K562 (cell line): Measurements from ENCODE around the gene A2ML1. TPM values are rescaled to one million over a fixed set of nuclear protein-coding genes. Genes with fewer than 3 reads are reported as not detected.

Source experiments
- ATAC-seq: fragments of 200-7000 bp; cut with Tn5 transposase; 3 replicates; pipeline ENCODE4 v1.9.1; 2020; ENCODE audit warnings: moderate library complexity
- BruUV-seq: library from RNA; stranded (reverse); fragments of 400-500 nt; replicated peaks from 2 replicates; lab custom pipeline; 2021; lab: Mats Ljungman, UMichigan
- CTCF ChIA-PET: fragments of 300-600 bp; formaldehyde crosslinking; extraction: SDS; loops from one replicate; lab custom pipeline; 2021; ENCODE audit warnings: low intra/inter-chr PET ratio; lab: Yijun Ruan, JAX
- POLR2A ChIA-PET: fragments of 300-600, 350-650 bp; sonication (Branson Sonifier 250); formaldehyde crosslinking; extraction: SDS; loops from one replicate; lab custom pipeline; 2021; ENCODE audit warnings: antibody characterized with exemption, inconsistent platforms; lab: Yijun Ruan, JAX
- DNase-seq, 4 experiments: peaks; one replicate each; pipeline versions ENCODE4 v3.0.0 to v3.0.0-alpha.2; 2011 to 2018; ENCODE audit warnings: low spot score in 3 of 4, mixed read lengths in 3 of 4; ENCODE audit errors: extremely low read depth in 1 of 4
- FAIRE-seq: peaks from 2 replicates; lab custom pipeline; 2011; peaks lifted over from hg19 to GRCh38; lab: Jason Lieb, UNC
- H2AFZ ChIP-seq: 2 replicates; pipeline ENCODE4 v1.6.0; 2011; ENCODE audit warnings: low read depth, low read length, control low read depth, inconsistent platforms
- H3K27ac ChIP-seq: fragments of 200-600 bp; 3 replicates; pipeline ENCODE4 v1.8.0; 2011; ENCODE audit warnings: low read depth, mild to moderate bottlenecking, control low read depth, inconsistent platforms, low read length, moderate library complexity, mixed read lengths; ENCODE audit errors: extremely low read depth
- H3K27me3 ChIP-seq, 2 experiments: fragments of 300-600 bp in 1 of 2; 2 replicates in 1 of 2; 3 replicates in 1 of 2; pipeline versions ENCODE4 v1.6.0 to v1.8.0; 2011; ENCODE audit warnings: inconsistent platforms in 2 of 2, low read length in 2 of 2, mild to moderate bottlenecking in 1 of 2, mixed read lengths in 1 of 2, moderate library complexity in 1 of 2; ENCODE audit not compliant: control insufficient read depth in 2 of 2, insufficient read depth in 2 of 2
- H3K36me3 ChIP-seq: fragments of 300-600 bp; 3 replicates; pipeline ENCODE4 v1.8.0; 2011; ENCODE audit warnings: mild to moderate bottlenecking, low read length, inconsistent platforms; ENCODE audit not compliant: control insufficient read depth, insufficient read depth
- H3K4me1 ChIP-seq, 2 experiments: fragments of 200-600 bp in 1 of 2; replicated peaks in 1 of 2; 2 replicates in 1 of 2; 3 replicates in 1 of 2; pipeline versions ENCODE4 v1.5.1 to v1.8.0; 2011; ENCODE audit warnings: inconsistent platforms in 2 of 2, low read length in 2 of 2, mild to moderate bottlenecking in 1 of 2, mixed read lengths in 1 of 2, moderate library complexity in 1 of 2; ENCODE audit not compliant: control insufficient read depth in 2 of 2, insufficient read depth in 2 of 2
- H3K4me2 ChIP-seq: 2 replicates; pipeline ENCODE4 v1.6.1; 2011; ENCODE audit warnings: low read length, control low read depth, inconsistent platforms, mixed read lengths; ENCODE audit not compliant: insufficient read depth
- H3K4me3 ChIP-seq: fragments of 200-600 bp; sonication (generic), shearing (Covaris generic); 2 replicates; pipeline ENCODE4 v1.5.1; 2016; ENCODE audit warnings: control low read depth, inconsistent platforms
- H3K79me2 ChIP-seq: fragments of 200-600 bp; 3 replicates; pipeline ENCODE4 v1.8.0; 2011; ENCODE audit warnings: low read length, inconsistent platforms; ENCODE audit not compliant: control insufficient read depth, insufficient read depth
- H3K9ac ChIP-seq, 2 experiments: 2 replicates each; pipeline versions ENCODE4 v1.6.0 to v1.6.1; 2011; ENCODE audit warnings: low read depth in 2 of 2, low read length in 2 of 2, control low read depth in 1 of 2, inconsistent platforms in 1 of 2, mild to moderate bottlenecking in 1 of 2, mixed read lengths in 1 of 2; ENCODE audit not compliant: insufficient read depth in 1 of 2
- H3K9me1 ChIP-seq: one replicate; pipeline ENCODE4 v1.6.0; 2011; ENCODE audit warnings: inconsistent platforms, mild to moderate bottlenecking, low read length, moderate library complexity; ENCODE audit not compliant: control insufficient read depth, insufficient read depth
- H3K9me3 ChIP-seq: replicated peaks from 2 replicates; pipeline ENCODE4 v1.5.1; 2011; ENCODE audit warnings: low read depth, low read length, inconsistent platforms; ENCODE audit not compliant: control insufficient read depth, insufficient read depth
- H4K20me1 ChIP-seq: replicated peaks from 2 replicates; pipeline ENCODE4 v1.6.1; 2011; ENCODE audit warnings: low read length, inconsistent platforms, mixed read lengths; ENCODE audit not compliant: control insufficient read depth, insufficient read depth
- CBFB ChIP-seq: sonication (generic); formaldehyde crosslinking; IDR thresholded peaks from 2 replicates; pipeline ENCODE4 v1.4.0; 2020; ENCODE audit warnings: mild to moderate bottlenecking, missing genetic modification reagents
- HDAC2 ChIP-seq: fragments of 450-650 bp; IDR thresholded peaks from 2 replicates; pipeline ENCODE4 v1.6.1; 2016; ENCODE audit warnings: mild to moderate bottlenecking
- ILF3 ChIP-seq: fragments of 450-650 bp; IDR thresholded peaks from 2 replicates; pipeline ENCODE4 v1.6.1; 2018; ENCODE audit warnings: antibody characterized with exemption, mild to moderate bottlenecking, moderate library complexity, borderline replicate concordance
- KDM4B ChIP-seq, 2 experiments: fragments of 450-650 bp in 1 of 2; sonication (generic) in 1 of 2; IDR thresholded peaks; 2 replicates each; pipeline ENCODE4 v1.6.1; 2016 to 2017; ENCODE audit warnings: borderline replicate concordance in 2 of 2, antibody characterized with exemption in 1 of 2, low read depth in 1 of 2, mild to moderate bottlenecking in 1 of 2
- RFX7 ChIP-seq: fragments of 250-450 bp; sonication (Bioruptor Pico); IDR thresholded peaks from 2 replicates; pipeline ENCODE4 v1.5.1; 2021; ENCODE audit warnings: mild to moderate bottlenecking
- RNF2 ChIP-seq: sonication (generic); IDR thresholded peaks from 2 replicates; pipeline ENCODE4 v1.6.1; 2016
- SNRNP70 ChIP-seq: fragments of 200-400 bp; formaldehyde crosslinking; optimal IDR thresholded peaks from 2 replicates; pipeline ENCODE3; 2017; ENCODE audit warnings: low read depth, low read length
- SP1 ChIP-seq: sonication (generic); formaldehyde crosslinking; IDR thresholded peaks from 2 replicates; pipeline ENCODE4 v1.8.1; 2022; ENCODE audit warnings: mild to moderate bottlenecking, missing genetic modification reagents
- YBX1 ChIP-seq: fragments of 450-650 bp; IDR thresholded peaks from 2 replicates; pipeline ENCODE4 v1.7.1; 2016; ENCODE audit warnings: mild to moderate bottlenecking
- ZBTB12 ChIP-seq: fragments of 250-450 bp; sonication (Bioruptor Pico); IDR thresholded peaks from 2 replicates; pipeline ENCODE4 v1.4.0; 2020
- ZNF507 ChIP-seq: conservative IDR thresholded peaks from 2 replicates; pipeline ENCODE4 v1.6.1; 2017; ENCODE audit warnings: missing genetic modification characterization, missing compliant biosample characterization
- WGBS: fragments of 100-300 bp; shearing (Covaris generic); methylation state at CpG from one replicate; pipeline ENCODE4 v1.1.6; 2016; ENCODE audit warnings: low coverage, mixed read lengths; ENCODE audit not compliant: insufficient coverage; ENCODE audit errors: missing lambda C conversion rate; 5-methylcytosine and 5-hydroxymethylcytosine counted together
- in situ Hi-C: fragments of 300-500 bp; cut with MboI; formaldehyde crosslinking; loops from 4 replicates; pipeline ENCODE4 v1.15.0; 2018; ENCODE audit warnings: inconsistent platforms, mixed read lengths
- intact Hi-C: fragments of 100-400 bp; cut with micrococcal nuclease; formaldehyde crosslinking; loops from 2 replicates; pipeline ENCODE4 v1.14.2; 2022
- polyA plus RNA-seq, 8 experiments: library from polyadenylated mRNA; depleted of rRNA in 4 of 8; stranded (reverse) in 5 of 8; unstranded in 3 of 8; fragments of >200 nt; fragmentation: Nextera tagmentation in 2 of 8; fragmentation: Illumina TruSeq in 1 of 8; extraction: Ambion mirVana in 2 of 8; extraction: Trizol in 1 of 8; gene quantifications; 2 replicates each; pipeline versions ENCODE4 v1.2.1 to v1.2.3, GENCODE V29; 2011 to 2014; ENCODE audit warnings: inconsistent platforms in 1 of 8, missing spikeins in 1 of 8
- total RNA-seq, 7 experiments: library from RNA; depleted of rRNA in 6 of 7; stranded (reverse); fragments of >200 nt in 6 of 7; fragmentation: Illumina TruSeq in 2 of 7; extraction: Trizol in 2 of 7; gene quantifications; 2 replicates each; pipeline versions ENCODE4 v1.2.1 to v1.2.3, GENCODE V29; 2011 to 2021; ENCODE audit warnings: low replicate concordance in 1 of 7
- TF ChIP-seq, protein P1 (sequence below): sonication (generic); formaldehyde crosslinking; IDR thresholded peaks from 2 replicates; pipeline ENCODE4 v1.8.1; 2023; ENCODE audit warnings: mild to moderate bottlenecking, missing genetic modification reagents, moderate library complexity
- TF ChIP-seq, protein P2 (sequence below): sonication (generic); formaldehyde crosslinking; IDR thresholded peaks from 2 replicates; pipeline ENCODE4 v1.8.0; 2022; ENCODE audit warnings: mild to moderate bottlenecking, missing genetic modification reagents

Gene A2ML1
- total and polyA plus RNA-seq, 9 of the 15 experiments (the other 6 are each of a cell fraction or from before 2014, with no cell fraction given) = 0.04 to 0.47 (median 0.13) TPM

DNA sequence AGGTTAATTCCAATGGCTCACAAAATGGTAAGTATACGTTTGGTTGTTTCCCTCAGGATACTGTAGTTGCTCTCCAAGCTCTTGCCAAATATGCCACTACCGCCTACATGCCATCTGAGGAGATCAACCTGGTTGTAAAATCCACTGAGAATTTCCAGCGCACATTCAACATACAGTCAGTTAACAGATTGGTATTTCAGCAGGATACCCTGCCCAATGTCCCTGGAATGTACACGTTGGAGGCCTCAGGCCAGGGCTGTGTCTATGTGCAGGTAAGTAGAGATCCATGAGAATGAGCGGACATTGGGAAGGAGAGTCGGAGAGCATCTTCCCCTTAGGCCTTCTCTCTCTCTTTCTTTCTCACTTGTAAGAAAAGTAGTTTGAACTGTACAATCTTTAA, 45.4 kb downstream of the A2ML1 start:
- H3K36me3 ChIP-seq = no peaks in the 10 kb centered on the region
- H3K4me1 ChIP-seq = peaks cover 0 to 6% of the 10 kb centered on the region in 2 experiments; a peak in 3 of 5 replicates
- DNase-seq (no peak), ATAC-seq (no peak), FAIRE-seq (no peak)
- in situ Hi-C loops (no loop called here), intact Hi-C loops (no loop called here)
- POLR2A ChIA-PET = interaction anchor here (0.5 to 0.7 kb wide), 2 partner anchors 8 to 392 kb away, joined by 3 to 6 read pairs; no protein-coding TSS in a partner anchor
- no peaks in the 10 kb centered on the region for H3K9me3 ChIP-seq
- CTCF ChIA-PET = no interaction called here
- H2AFZ ChIP-seq = no peak overlapping the region
- no peak overlapping the region for H3K27ac ChIP-seq
- H3K9me1 ChIP-seq = no peaks in the 10 kb centered on the region
- BruUV-seq = no TSS peak
- TF ChIP-seq HDAC2 = no peak
- WGBS = 63% methylated on average over 4 of the region's 6 CpGs
- H3K4me2 ChIP-seq = no peak overlapping the region
- H3K27me3 ChIP-seq = no peaks in the 10 kb centered on the region
- no peaks in the 10 kb centered on the region for H3K79me2 ChIP-seq
- no peak overlapping the region for H3K9ac ChIP-seq
- no peaks in the 10 kb centered on the region for H4K20me1 ChIP-seq
- H3K4me3 ChIP-seq = no peak overlapping the region

GRCh38 chr12:8870586-8870985, 48.2 kb downstream of the A2ML1 start:
- Histone ChIP-seq H3K27ac (no peak overlapping the region), H3K9ac (no peak overlapping the region), H3K79me2 (no peaks in the 10 kb centered on the region), H2AFZ (0 out of 2 replicates have a peak overlapping the region, but pooled peaks have one; percentile 39), H3K9me3 (no peaks in the 10 kb centered on the region), H3K4me1 (peaks cover 0 to 6% of the 10 kb centered on the region in 2 experiments; a peak in 3 of 5 replicates), H4K20me1 (no peaks in the 10 kb centered on the region), H3K4me2 (no peak overlapping the region), H3K9me1 (no peaks in the 10 kb centered on the region), H3K36me3 (no peaks in the 10 kb centered on the region), H3K27me3 (no peaks in the 10 kb centered on the region), H3K4me3 (no peak overlapping the region)
- ChIA-PET POLR2A (no interaction called here), CTCF (no interaction called here)
- WGBS = 38% methylated on average over 1 of the region's 1 CpG
- DNase-seq (no peak), ATAC-seq (no peak), FAIRE-seq (no peak)
- intact Hi-C loops (no loop called here), in situ Hi-C loops (no loop called here)
- TF ChIP-seq CBFB (CRISPR knock-in tag) (no peak), ILF3 (no peak), SNRNP70 (no peak), KDM4B (IDR thresholded peaks at IDR 0.05; ENCODE audit: borderline replicate concordance in 2 of 2, low read depth in 1 of 2) (no peak), SP1 (CRISPR knock-in tag) (no peak), YBX1 (no peak), RNF2 (no peak), RFX7 (CRISPR knock-in tag) (no peak), ZBTB12 (CRISPR knock-in tag) (no peak), ZNF507 (tag) (no peak)
- TF ChIP-seq, protein P1, sequence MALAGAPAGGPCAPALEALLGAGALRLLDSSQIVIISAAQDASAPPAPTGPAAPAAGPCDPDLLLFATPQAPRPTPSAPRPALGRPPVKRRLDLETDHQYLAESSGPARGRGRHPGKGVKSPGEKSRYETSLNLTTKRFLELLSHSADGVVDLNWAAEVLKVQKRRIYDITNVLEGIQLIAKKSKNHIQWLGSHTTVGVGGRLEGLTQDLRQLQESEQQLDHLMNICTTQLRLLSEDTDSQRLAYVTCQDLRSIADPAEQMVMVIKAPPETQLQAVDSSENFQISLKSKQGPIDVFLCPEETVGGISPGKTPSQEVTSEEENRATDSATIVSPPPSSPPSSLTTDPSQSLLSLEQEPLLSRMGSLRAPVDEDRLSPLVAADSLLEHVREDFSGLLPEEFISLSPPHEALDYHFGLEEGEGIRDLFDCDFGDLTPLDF = no peak
- TF ChIP-seq, protein P2, sequence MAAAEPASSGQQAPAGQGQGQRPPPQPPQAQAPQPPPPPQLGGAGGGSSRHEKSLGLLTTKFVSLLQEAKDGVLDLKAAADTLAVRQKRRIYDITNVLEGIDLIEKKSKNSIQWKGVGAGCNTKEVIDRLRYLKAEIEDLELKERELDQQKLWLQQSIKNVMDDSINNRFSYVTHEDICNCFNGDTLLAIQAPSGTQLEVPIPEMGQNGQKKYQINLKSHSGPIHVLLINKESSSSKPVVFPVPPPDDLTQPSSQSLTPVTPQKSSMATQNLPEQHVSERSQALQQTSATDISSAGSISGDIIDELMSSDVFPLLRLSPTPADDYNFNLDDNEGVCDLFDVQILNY (CRISPR knock-in tag) = no peak
- BruUV-seq = no TSS peak
